ENCODE results near the gene DCC. TPM values are rescaled to one million over a fixed set of nuclear protein-coding genes. Genes with fewer than 3 reads are reported as not detected.

DCC gene
- total RNA-seq, 4 donors from 2014 or later, result 0.13 TPM; not detected in 3

GRCh38 chr18:52874774-52875173 is 534.8 kb downstream of the DCC start:
- 81 to 87% methylated on average over 3 of the region's 3 CpGs for WGBS, 2 donors
- DNase-seq (ENCODE audit: low spot score in 2 of 2), result no peak
- no peak overlapping the region for H3K4me3 ChIP-seq (ENCODE audit: low read depth, poor library complexity, severe bottlenecking)
- intact Hi-C loops (cut with DNase I; ENCODE audit: low total_unique reads), result no loop called here
- TF ChIP-seq POLR2A (IDR thresholded peaks at IDR 0.05) (no peak), CTCF (IDR thresholded peaks at IDR 0.05) (no peak)

GRCh38 chr18:52875725-52876124 is 535.7 kb downstream of the DCC start:
- intact Hi-C loops (cut with DNase I; ENCODE audit: low total_unique reads), result no loop called here
- 70% methylated on average over 5 of the region's 5 CpGs for WGBS, 2 donors
- no peak for DNase-seq (ENCODE audit: low spot score in 2 of 2)
- no peak overlapping the region for H3K4me3 ChIP-seq (ENCODE audit: low read depth, poor library complexity, severe bottlenecking)
- TF ChIP-seq CTCF (IDR thresholded peaks at IDR 0.05) (no peak), POLR2A (IDR thresholded peaks at IDR 0.05) (no peak)

- DNase-seq (ENCODE audit: low spot score in 2 of 2), result no peak
- TF ChIP-seq POLR2A (IDR thresholded peaks at IDR 0.05) (no peak), CTCF (IDR thresholded peaks at IDR 0.05) (no peak)
- intact Hi-C loops (cut with DNase I; ENCODE audit: low total_unique reads), result no loop called here
These were observed 548.0 kb downstream of the DCC start for GRCh38 chr18:52888014-52888413.

GRCh38 chr18:52894801-52895200 is 554.8 kb downstream of the DCC start:
- intact Hi-C loops (cut with DNase I; ENCODE audit: low total_unique reads), result no loop called here
- 87 to 88% methylated on average over 3 of the region's 3 CpGs for WGBS, 2 donors
- no peak for DNase-seq (ENCODE audit: low spot score in 2 of 2)
- TF ChIP-seq POLR2A (IDR thresholded peaks at IDR 0.05) (no peak), CTCF (IDR thresholded peaks at IDR 0.05) (no peak)
- no peak overlapping the region for H3K4me3 ChIP-seq (ENCODE audit: low read depth, poor library complexity, severe bottlenecking)

More at GRCh38 chr18:52888014-52888413, 548.0 kb downstream of the DCC start:
- no peak overlapping the region for H3K4me3 ChIP-seq (ENCODE audit: low read depth, poor library complexity, severe bottlenecking)

GRCh38 chr18:52897611-52898484 is 557.9 kb downstream of the DCC start:
- DNase-seq (ENCODE audit: low spot score in 2 of 2), result no peak
- TF ChIP-seq CTCF (IDR thresholded peaks at IDR 0.05) (no peak), POLR2A (IDR thresholded peaks at IDR 0.05) (no peak)
- intact Hi-C loops (cut with DNase I; ENCODE audit: low total_unique reads), result no loop called here
- no peak overlapping the region for H3K4me3 ChIP-seq (ENCODE audit: low read depth, poor library complexity, severe bottlenecking)
- WGBS, 2 donors, result 39% methylated on average over 5 of the region's 5 CpGs
